Measurements from ENCODE around the gene CDH4.

CDH4 gene

GRCh38 chr20:61621852-61622251 is 369.8 kb downstream of the CDH4 start:
- H3K14ac ChIP-seq (ENCODE audit: low read length) = no peak overlapping the region
- H2AFZ ChIP-seq (ENCODE audit: low read length) = no peak overlapping the region
- no peak for DNase-seq (ENCODE audit: low spot score)
- H2BK12ac ChIP-seq (ENCODE audit: low read length) = no peak overlapping the region
- no peak overlapping the region for H3K4me3 ChIP-seq (ENCODE audit: low read length in 2 of 2)
- H2BK5ac ChIP-seq (ENCODE audit: low read length) = no peak overlapping the region
- H2BK120ac ChIP-seq (ENCODE audit: low read depth, low read length) = no peak overlapping the region
- peaks cover 0 to 1% of the 10 kb centered on the region in 2 donors for H3K36me3 ChIP-seq (replicated peaks in 1 of 2; ENCODE audit: control insufficient read depth in 2 of 2, insufficient read depth in 2 of 2, low read length in 2 of 2)
- no peak overlapping the region for H3K27ac ChIP-seq (replicated peaks; ENCODE audit: low read length)
- H2BK15ac ChIP-seq (ENCODE audit: low read length) = no peak overlapping the region
- no peak overlapping the region for H3K9ac ChIP-seq (ENCODE audit: low read depth, low read length, poor library complexity)
- no peak overlapping the region for H3K4ac ChIP-seq (ENCODE audit: low read length)
- no peaks in the 10 kb centered on the region for H3K79me1 ChIP-seq (ENCODE audit: low read depth, low read length)
- no peak overlapping the region for H3K23ac ChIP-seq (ENCODE audit: low read depth, low read length, poor library complexity)
- H3K18ac ChIP-seq (ENCODE audit: low read length) = no peak overlapping the region
- H2AK5ac ChIP-seq (ENCODE audit: low read depth, low read length) = no peak overlapping the region
- no peaks in the 10 kb centered on the region for H3K27me3 ChIP-seq (ENCODE audit: control insufficient read depth in 3 of 3, insufficient read depth in 3 of 3, low read depth in 1 of 3, low read length in 3 of 3)
- no peak overlapping the region for H4K91ac ChIP-seq (ENCODE audit: low read depth, low read length, poor library complexity)
- peaks cover 0 to 6% of the 10 kb centered on the region in 2 donors for H3K4me1 ChIP-seq (ENCODE audit: control insufficient read depth in 2 of 2, insufficient read depth in 1 of 2, low read depth in 1 of 2, low read length in 2 of 2)
- H3K9me3 ChIP-seq (replicated peaks in 1 of 2; ENCODE audit: control insufficient read depth in 2 of 2, insufficient read depth in 1 of 2, low read depth in 1 of 2, low read length in 2 of 2) = peaks cover 2 to 9% of the 10 kb centered on the region in 2 donors
- no CpG with 5 or more reads among the region's 10 CpGs for WGBS, 2 donors (ENCODE audit: extremely low coverage in 2 of 2, insufficient read length in 2 of 2, insufficient replicate concordance in 1 of 2)
- no peak overlapping the region for H4K8ac ChIP-seq (ENCODE audit: low read depth, low read length)
- no peak overlapping the region for H3K4me2 ChIP-seq (ENCODE audit: insufficient read depth, low read length, poor library complexity, severe bottlenecking)

GRCh38 chr20:61623451-61623850 is 371.4 kb downstream of the CDH4 start:
- no peak overlapping the region for H3K4ac ChIP-seq (ENCODE audit: low read length)
- H2BK12ac ChIP-seq (ENCODE audit: low read length) = no peak overlapping the region
- no CpG with 5 or more reads among the region's 11 CpGs for WGBS, 2 donors (ENCODE audit: extremely low coverage in 2 of 2, insufficient read length in 2 of 2, insufficient replicate concordance in 1 of 2)

GRCh38 chr20:61625246-61625645 is 373.2 kb downstream of the CDH4 start:
- H3K4ac ChIP-seq (ENCODE audit: low read length) = no peak overlapping the region
- no peaks in the 10 kb centered on the region for H3K27me3 ChIP-seq (ENCODE audit: control insufficient read depth in 3 of 3, insufficient read depth in 3 of 3, low read depth in 1 of 3, low read length in 3 of 3)
- H2AFZ ChIP-seq (ENCODE audit: low read length) = no peak overlapping the region
- H3K79me1 ChIP-seq (ENCODE audit: low read depth, low read length) = peaks cover 1% of the 10 kb centered on the region
- no peak overlapping the region for H3K4me2 ChIP-seq (ENCODE audit: insufficient read depth, low read length, poor library complexity, severe bottlenecking)
- DNase-seq (ENCODE audit: low spot score) = no peak
- H3K27ac ChIP-seq (replicated peaks; ENCODE audit: low read length) = no peak overlapping the region
- H3K23ac ChIP-seq (ENCODE audit: low read depth, low read length, poor library complexity) = no peak overlapping the region
- H3K4me1 ChIP-seq (ENCODE audit: control insufficient read depth in 2 of 2, insufficient read depth in 1 of 2, low read depth in 1 of 2, low read length in 2 of 2) = peaks cover 7 to 16% of the 10 kb centered on the region in 2 donors
- no peak overlapping the region for H2BK120ac ChIP-seq (ENCODE audit: low read depth, low read length)
- H2BK15ac ChIP-seq (ENCODE audit: low read length) = no peak overlapping the region
- no peak overlapping the region for H2BK5ac ChIP-seq (ENCODE audit: low read length)
- no peak overlapping the region for H2BK12ac ChIP-seq (ENCODE audit: low read length)
- H3K14ac ChIP-seq (ENCODE audit: low read length) = no peak overlapping the region
- H4K91ac ChIP-seq (ENCODE audit: low read depth, low read length, poor library complexity) = no peak overlapping the region
- H3K36me3 ChIP-seq (replicated peaks in 1 of 2; ENCODE audit: control insufficient read depth in 2 of 2, insufficient read depth in 2 of 2, low read length in 2 of 2) = peaks cover 0 to 1% of the 10 kb centered on the region in 2 donors
- H3K9me3 ChIP-seq (replicated peaks in 1 of 2; ENCODE audit: control insufficient read depth in 2 of 2, insufficient read depth in 1 of 2, low read depth in 1 of 2, low read length in 2 of 2) = no peaks in the 10 kb centered on the region
- no peak overlapping the region for H4K8ac ChIP-seq (ENCODE audit: low read depth, low read length)
- no peak overlapping the region for H2AK5ac ChIP-seq (ENCODE audit: low read depth, low read length)
- no peak overlapping the region for H3K18ac ChIP-seq (ENCODE audit: low read length)
- no CpG with 5 or more reads among the region's 8 CpGs for WGBS, 2 donors (ENCODE audit: extremely low coverage in 2 of 2, insufficient read length in 2 of 2, insufficient replicate concordance in 1 of 2)
- H3K9ac ChIP-seq (ENCODE audit: low read depth, low read length, poor library complexity) = no peak overlapping the region
- H3K4me3 ChIP-seq (ENCODE audit: low read length in 2 of 2) = no peak overlapping the region

More at GRCh38 chr20:61623451-61623850, 371.4 kb downstream of the CDH4 start:
- Histone ChIP-seq H3K79me1 (ENCODE audit: low read depth, low read length) (no peaks in the 10 kb centered on the region), H3K27me3 (ENCODE audit: control insufficient read depth in 3 of 3, insufficient read depth in 3 of 3, low read depth in 1 of 3, low read length in 3 of 3) (no peaks in the 10 kb centered on the region), H3K4me1 (ENCODE audit: control insufficient read depth in 2 of 2, insufficient read depth in 1 of 2, low read depth in 1 of 2, low read length in 2 of 2) (peaks cover 7% of the 10 kb centered on the region in 2 donors), H2BK120ac (ENCODE audit: low read depth, low read length) (no peak overlapping the region), H2AK5ac (ENCODE audit: low read depth, low read length) (no peak overlapping the region), H3K14ac (ENCODE audit: low read length) (no peak overlapping the region), H3K18ac (ENCODE audit: low read length) (peak overlapping the region; percentile 60), H3K23ac (ENCODE audit: low read depth, low read length, poor library complexity) (no peak overlapping the region), H4K91ac (ENCODE audit: low read depth, low read length, poor library complexity) (no peak overlapping the region), H2AFZ (ENCODE audit: low read length) (no peak overlapping the region), H3K9ac (ENCODE audit: low read depth, low read length, poor library complexity) (no peak overlapping the region), H2BK15ac (ENCODE audit: low read length) (no peak overlapping the region), H3K4me3 (ENCODE audit: low read length in 2 of 2) (no peak overlapping the region), H3K27ac (replicated peaks; ENCODE audit: low read length) (no peak overlapping the region), H2BK5ac (ENCODE audit: low read length) (no peak overlapping the region), H3K36me3 (replicated peaks in 1 of 2; ENCODE audit: control insufficient read depth in 2 of 2, insufficient read depth in 2 of 2, low read length in 2 of 2) (peaks cover 0 to 1% of the 10 kb centered on the region in 2 donors), H3K9me3 (replicated peaks in 1 of 2; ENCODE audit: control insufficient read depth in 2 of 2, insufficient read depth in 1 of 2, low read depth in 1 of 2, low read length in 2 of 2) (peaks cover 0 to 2% of the 10 kb centered on the region in 2 donors), H4K8ac (ENCODE audit: low read depth, low read length) (no peak overlapping the region), H3K4me2 (ENCODE audit: insufficient read depth, low read length, poor library complexity, severe bottlenecking) (no peak overlapping the region)
- no peak for DNase-seq (ENCODE audit: low spot score)

GRCh38 chr20:61626412-61626811 is 374.4 kb downstream of the CDH4 start:
- Histone ChIP-seq H3K4me2 (ENCODE audit: insufficient read depth, low read length, poor library complexity, severe bottlenecking) (no peak overlapping the region), H3K9me3 (replicated peaks in 1 of 2; ENCODE audit: control insufficient read depth in 2 of 2, insufficient read depth in 1 of 2, low read depth in 1 of 2, low read length in 2 of 2) (no peaks in the 10 kb centered on the region), H4K8ac (ENCODE audit: low read depth, low read length) (no peak overlapping the region), H3K79me1 (ENCODE audit: low read depth, low read length) (peaks cover 2% of the 10 kb centered on the region), H3K9ac (ENCODE audit: low read depth, low read length, poor library complexity) (no peak overlapping the region), H3K4me3 (ENCODE audit: low read length in 2 of 2) (no peak overlapping the region), H2AK5ac (ENCODE audit: low read depth, low read length) (no peak overlapping the region), H3K27ac (replicated peaks; ENCODE audit: low read length) (no peak overlapping the region), H2BK120ac (ENCODE audit: low read depth, low read length) (no peak overlapping the region), H3K27me3 (ENCODE audit: control insufficient read depth in 3 of 3, insufficient read depth in 3 of 3, low read depth in 1 of 3, low read length in 3 of 3) (no peaks in the 10 kb centered on the region), H3K4me1 (ENCODE audit: control insufficient read depth in 2 of 2, insufficient read depth in 1 of 2, low read depth in 1 of 2, low read length in 2 of 2) (peaks cover 7 to 16% of the 10 kb centered on the region in 2 donors), H3K14ac (ENCODE audit: low read length) (no peak overlapping the region), H3K4ac (ENCODE audit: low read length) (no peak overlapping the region), H3K23ac (ENCODE audit: low read depth, low read length, poor library complexity) (no peak overlapping the region), H3K18ac (ENCODE audit: low read length) (peak overlapping the region; percentile 48), H2BK12ac (ENCODE audit: low read length) (no peak overlapping the region), H4K91ac (ENCODE audit: low read depth, low read length, poor library complexity) (no peak overlapping the region), H2BK15ac (ENCODE audit: low read length) (no peak overlapping the region), H2AFZ (ENCODE audit: low read length) (no peak overlapping the region), H3K36me3 (replicated peaks in 1 of 2; ENCODE audit: control insufficient read depth in 2 of 2, insufficient read depth in 2 of 2, low read length in 2 of 2) (peaks cover 0 to 1% of the 10 kb centered on the region in 2 donors), H2BK5ac (ENCODE audit: low read length) (no peak overlapping the region)
- DNase-seq (ENCODE audit: low spot score) = no peak
- no CpG with 5 or more reads among the region's 12 CpGs for WGBS, 2 donors (ENCODE audit: extremely low coverage in 2 of 2, insufficient read length in 2 of 2, insufficient replicate concordance in 1 of 2)
